Measurements from ENCODE around the gene RNF133.

- TF ChIP-seq CTCF (IDR thresholded peaks at IDR 0.05 in 4 of 5, conservative IDR thresholded peaks at IDR 0.05 in 1 of 5) (no peak), POLR2A (IDR thresholded peaks at IDR 0.05) (no peak)
Observed at GRCh38 chr7:122715183-122715582, 16.3 kb upstream of the RNF133 start.

All from gastrocnemius medialis (tissue), 4 donors.